Stimulated activated CD4-positive, alpha-beta T cell treated with anti-CD3 and anti-CD28 coated beads, TNF-alpha, amount 100 ng/mL, for 1 hour (primary cell): ENCODE measurements around the gene MKKS.
"Not testable (repeated sequence)": the region's sequence is repeated elsewhere in the genome, so short reads cannot be mapped to it uniquely, and the experiment has no call there.

Source experiments
- DNase-seq, 3 donors: peaks; one replicate each; pipeline ENCODE4 v3.0.0-alpha.2; 2020; ENCODE audit warnings: low read depth in 3 of 3, low spot score in 1 of 3

MKKS gene

GRCh38 chr20:10415013-10415650 is 18.9 kb downstream of the MKKS start:
- DNase-seq, result no peak

- no peak for DNase-seq
Measured at GRCh38 chr20:10412591-10413408, 21.2 kb downstream of the MKKS start.

GRCh38 chr20:10411673-10412072 is 22.3 kb downstream of the MKKS start:
- DNase-seq, result no peak

GRCh38 chr20:10408108-10408813 is 25.8 kb downstream of the MKKS start:
- no peak for DNase-seq

GRCh38 chr20:10404959-10405530 is 29.0 kb downstream of the MKKS start:
- DNase-seq, result no peak

GRCh38 chr20:10404023-10404628 is 29.9 kb downstream of the MKKS start:
- no peak for DNase-seq

GRCh38 chr20:10402938-10403608 is 30.9 kb downstream of the MKKS start:
- no peak for DNase-seq

GRCh38 chr20:10398834-10399369 is 35.1 kb downstream of the MKKS start:
- DNase-seq, result no peak

DNA sequence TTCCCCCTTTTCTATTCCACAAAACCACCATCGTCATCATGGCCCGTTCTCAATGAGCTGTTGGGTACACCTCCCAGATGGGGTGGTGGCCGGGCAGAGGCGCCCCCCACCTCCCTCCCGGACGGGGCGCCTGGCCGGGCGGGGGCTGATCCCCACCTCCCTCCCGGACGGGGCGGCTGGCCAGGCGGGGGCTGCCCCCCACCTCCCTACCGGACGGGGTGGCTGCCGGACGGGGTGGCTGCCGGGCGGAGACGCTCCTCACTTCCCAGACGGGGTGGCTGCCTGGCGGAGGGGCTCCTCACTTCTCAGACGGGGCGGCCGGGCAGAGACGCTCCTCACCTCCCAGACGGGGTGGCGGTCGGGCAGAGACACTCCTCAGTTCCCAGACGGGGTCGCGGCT is 39.3 kb downstream of the MKKS start:
- not testable (repeated sequence) for DNase-seq

DNA sequence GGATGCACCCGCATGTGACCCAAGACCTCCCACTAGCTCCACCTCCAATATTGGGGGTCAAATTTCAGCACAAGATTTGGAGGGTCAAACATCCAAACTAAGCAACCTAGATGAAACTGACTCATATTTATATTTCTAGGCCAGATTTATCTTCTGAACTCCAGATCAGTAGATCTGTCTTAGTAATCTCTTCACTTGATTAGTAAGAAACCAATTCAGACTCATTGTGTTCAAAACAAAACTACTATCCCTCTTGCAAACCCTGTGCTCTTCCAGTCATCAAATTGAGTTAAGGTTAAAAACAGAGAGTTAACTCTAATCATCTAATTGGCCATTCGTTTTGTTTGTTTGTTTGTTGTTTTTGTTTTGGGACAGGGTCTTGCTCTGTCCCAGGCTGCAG is 43.3 kb downstream of the MKKS start:
- DNase-seq, result no peak

DNA sequence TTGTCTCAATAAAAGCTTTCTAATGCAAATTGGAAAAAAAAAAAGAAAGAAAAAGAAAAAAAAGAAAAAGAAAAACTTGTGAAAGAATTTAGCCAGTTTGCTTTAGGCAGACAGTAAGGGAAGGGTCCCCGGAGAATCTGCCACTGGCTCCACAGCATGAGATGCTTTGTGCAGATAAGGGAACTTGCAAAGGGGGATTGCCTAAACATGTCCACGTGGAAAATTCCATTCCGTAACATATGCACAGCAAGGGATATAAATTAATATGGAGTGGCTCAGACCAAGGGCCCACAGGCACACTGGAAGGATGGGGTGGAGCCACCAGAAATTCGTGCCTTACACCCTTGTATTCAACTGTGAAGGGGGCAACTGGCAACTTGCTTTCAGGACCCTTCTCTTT is 45.4 kb downstream of the MKKS start:
- no peak for DNase-seq

GRCh38 chr20:10387686-10388085 is 46.3 kb downstream of the MKKS start:
- no peak for DNase-seq

GRCh38 chr20:10385850-10386544 is 48.0 kb downstream of the MKKS start:
- no peak for DNase-seq

DNA sequence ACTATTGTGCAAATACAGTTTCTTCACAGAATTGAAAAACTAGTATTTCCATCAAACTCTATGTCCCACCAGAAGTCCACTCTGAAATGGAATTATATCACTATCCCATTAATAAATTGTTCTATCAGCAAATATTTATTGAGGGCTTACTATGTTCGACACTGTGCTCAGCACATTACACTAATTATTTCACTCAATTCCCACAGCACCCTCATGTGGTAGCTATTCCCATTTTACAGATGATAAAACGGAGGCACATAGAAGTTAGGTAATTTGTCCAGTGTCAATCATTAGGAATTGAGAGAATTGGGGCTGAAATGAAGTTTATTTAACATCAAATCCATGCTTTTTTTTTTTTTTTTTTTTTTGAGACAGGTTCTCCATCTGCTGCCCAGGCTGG is 52.5 kb downstream of the MKKS start:
- no peak for DNase-seq

- DNase-seq, result no peak
Measured at GRCh38 chr20:10379761-10380160, 54.3 kb downstream of the MKKS start.

DNA sequence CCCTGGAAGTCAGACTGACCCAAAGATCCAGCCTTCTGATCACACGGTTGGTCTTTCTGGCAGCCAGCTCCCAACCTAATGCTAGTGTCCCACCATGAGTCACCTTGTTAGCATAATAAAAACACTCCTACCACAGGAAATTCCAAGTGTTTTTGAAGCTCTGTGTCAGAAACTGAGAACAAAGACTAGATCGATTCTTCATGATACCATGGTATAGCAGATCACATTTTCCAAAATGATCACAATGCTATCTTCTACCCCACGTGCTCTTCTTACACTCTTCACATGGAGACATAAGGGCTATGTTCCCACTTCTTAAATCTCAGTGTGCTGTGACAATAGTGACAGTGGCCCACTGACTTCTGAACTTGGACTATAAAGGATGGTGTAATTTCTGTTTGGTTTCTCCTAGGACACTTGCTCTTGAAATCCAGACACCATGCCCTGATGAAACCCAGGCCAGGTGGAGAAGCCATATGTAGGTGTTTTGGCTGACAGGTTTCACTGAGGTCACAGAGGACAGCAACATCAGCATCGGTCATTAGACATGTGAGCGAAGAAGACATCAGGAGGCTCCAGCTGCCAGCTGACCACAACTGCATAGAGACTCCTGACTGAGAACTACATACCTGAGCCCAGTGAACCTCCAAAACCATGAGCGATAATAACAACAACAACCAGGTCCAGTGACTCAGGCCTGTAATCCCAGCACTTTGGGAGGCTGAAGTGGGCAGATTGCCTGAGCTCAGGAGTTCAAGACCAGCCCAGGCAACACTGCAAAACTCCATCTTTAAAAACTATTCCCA is 57.5 kb downstream of the MKKS start:
- DNase-seq, result no peak

DNA sequence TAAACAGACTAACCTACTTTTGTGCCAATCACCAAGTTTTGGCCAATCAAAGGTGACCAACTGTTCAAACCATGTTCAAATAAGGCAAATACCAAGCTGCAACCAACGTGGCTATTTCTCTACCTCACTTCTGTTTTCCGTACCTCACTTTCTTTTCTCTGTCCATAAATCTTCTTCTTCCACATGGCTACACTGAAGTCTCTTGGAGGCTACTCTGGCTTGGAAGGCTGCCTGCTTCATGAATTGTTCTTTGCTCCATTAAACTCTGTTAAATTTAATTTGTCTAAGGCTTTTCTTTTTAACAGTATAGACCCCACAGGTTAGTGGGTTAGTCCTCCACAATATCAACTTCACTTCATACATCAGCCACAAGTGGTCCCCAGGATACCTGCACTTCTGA is 58.8 kb downstream of the MKKS start:
- DNase-seq, result no peak

DNA sequence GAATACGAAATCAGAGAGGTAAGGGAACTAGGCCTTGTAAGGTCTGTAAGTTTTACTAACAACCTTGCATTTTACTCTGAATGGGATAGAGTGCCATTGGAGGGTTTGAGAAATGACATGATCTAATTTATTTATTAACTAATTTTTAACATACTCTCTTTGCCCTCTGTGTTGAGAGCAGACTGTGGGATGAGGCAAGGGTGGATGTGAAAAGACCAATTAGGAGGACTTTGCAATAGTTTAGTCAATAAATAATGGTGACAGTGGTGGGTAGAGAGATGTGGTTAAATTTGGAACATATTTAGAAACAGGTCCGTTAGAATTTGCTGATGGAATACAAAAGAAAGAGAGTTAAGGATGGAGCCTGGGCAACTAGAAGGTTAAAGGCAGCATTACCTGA is 60.0 kb downstream of the MKKS start:
- DNase-seq, result no peak

DNA sequence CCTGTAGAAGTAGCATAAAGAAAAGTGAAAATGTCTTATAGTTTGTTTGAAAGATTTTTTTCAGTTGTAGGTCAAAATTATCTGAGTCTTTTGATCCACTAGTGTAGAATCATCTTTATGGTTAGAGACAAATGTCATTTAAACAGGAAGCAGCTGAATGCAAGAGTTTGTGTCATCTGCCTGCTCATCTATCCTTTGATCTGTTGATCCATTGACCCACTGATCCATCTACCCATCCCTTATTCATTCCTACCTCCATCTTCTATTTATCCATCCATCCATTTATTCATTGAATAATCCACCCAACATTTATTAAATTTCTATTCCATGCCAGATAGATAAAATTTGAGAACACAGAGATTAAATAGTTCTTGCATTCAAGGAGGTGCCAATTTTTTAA is 62.6 kb downstream of the MKKS start:
- no peak for DNase-seq
